Right lobe of liver (tissue), 4 donors: ENCODE results near the gene RPL7L1.

Source experiments
- POLR2A ChIP-seq: fragments of 450-650 bp; IDR thresholded peaks from one replicate; pipeline ENCODE4 v1.6.1; 2017; ENCODE audit warnings: antibody characterized with exemption, mild to moderate bottlenecking
- TF ChIP-seq, protein P1 (sequence below), 4 donors: fragments of 200-600 bp in 3 of 4; fragments of 450-650 bp in 1 of 4; IDR thresholded peaks; one replicate each; pipeline versions ENCODE4 v1.5.1 to v1.8.0; 2016 to 2022; ENCODE audit warnings: antibody characterized with exemption in 4 of 4, mild to moderate bottlenecking in 2 of 4
- donor health status: DM: no; HTN: no; CAD: no.
- donor health status: DM: no; HTN: no; CAD: no.
- donor health status: DM: no; HTN: yes; CAD: no.

DNA sequence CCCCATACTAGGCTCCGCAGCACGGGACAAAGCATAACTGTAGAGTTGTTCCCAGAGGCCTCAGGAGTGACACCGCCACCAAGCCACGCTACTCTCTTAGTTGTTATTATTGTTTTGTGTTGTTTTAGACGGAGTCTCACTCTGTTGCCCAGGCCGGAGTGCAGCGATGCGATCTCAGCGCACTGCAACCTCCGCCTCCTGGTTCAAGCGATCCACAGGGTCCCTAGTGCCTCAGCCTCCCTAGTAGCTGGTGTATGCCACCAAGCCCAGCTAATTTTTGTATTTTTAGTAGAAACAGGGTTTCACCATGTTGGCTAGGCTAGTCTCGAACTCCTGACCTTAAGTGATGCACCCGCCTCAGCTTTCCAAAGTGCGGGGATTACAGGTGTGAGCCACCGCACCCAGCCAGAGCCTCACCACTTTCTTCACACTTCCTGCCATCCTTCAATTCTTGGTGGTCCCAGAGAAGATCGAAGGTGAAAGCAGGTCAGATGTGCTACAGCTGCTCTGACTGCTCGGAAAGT, 11.8 kb downstream of the RPL7L1 start:
- TF ChIP-seq, protein P1, sequence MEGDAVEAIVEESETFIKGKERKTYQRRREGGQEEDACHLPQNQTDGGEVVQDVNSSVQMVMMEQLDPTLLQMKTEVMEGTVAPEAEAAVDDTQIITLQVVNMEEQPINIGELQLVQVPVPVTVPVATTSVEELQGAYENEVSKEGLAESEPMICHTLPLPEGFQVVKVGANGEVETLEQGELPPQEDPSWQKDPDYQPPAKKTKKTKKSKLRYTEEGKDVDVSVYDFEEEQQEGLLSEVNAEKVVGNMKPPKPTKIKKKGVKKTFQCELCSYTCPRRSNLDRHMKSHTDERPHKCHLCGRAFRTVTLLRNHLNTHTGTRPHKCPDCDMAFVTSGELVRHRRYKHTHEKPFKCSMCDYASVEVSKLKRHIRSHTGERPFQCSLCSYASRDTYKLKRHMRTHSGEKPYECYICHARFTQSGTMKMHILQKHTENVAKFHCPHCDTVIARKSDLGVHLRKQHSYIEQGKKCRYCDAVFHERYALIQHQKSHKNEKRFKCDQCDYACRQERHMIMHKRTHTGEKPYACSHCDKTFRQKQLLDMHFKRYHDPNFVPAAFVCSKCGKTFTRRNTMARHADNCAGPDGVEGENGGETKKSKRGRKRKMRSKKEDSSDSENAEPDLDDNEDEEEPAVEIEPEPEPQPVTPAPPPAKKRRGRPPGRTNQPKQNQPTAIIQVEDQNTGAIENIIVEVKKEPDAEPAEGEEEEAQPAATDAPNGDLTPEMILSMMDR (IDR thresholded peaks at IDR 0.05) = no peak
- TF ChIP-seq POLR2A = no peak
